ENCODE results near the gene HYKK.
"Not testable (repeated sequence)": the region's sequence is repeated elsewhere in the genome, so short reads cannot be mapped to it uniquely, and the experiment has no call there.

HYKK gene, protein sequence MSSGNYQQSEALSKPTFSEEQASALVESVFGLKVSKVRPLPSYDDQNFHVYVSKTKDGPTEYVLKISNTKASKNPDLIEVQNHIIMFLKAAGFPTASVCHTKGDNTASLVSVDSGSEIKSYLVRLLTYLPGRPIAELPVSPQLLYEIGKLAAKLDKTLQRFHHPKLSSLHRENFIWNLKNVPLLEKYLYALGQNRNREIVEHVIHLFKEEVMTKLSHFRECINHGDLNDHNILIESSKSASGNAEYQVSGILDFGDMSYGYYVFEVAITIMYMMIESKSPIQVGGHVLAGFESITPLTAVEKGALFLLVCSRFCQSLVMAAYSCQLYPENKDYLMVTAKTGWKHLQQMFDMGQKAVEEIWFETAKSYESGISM

DNA sequence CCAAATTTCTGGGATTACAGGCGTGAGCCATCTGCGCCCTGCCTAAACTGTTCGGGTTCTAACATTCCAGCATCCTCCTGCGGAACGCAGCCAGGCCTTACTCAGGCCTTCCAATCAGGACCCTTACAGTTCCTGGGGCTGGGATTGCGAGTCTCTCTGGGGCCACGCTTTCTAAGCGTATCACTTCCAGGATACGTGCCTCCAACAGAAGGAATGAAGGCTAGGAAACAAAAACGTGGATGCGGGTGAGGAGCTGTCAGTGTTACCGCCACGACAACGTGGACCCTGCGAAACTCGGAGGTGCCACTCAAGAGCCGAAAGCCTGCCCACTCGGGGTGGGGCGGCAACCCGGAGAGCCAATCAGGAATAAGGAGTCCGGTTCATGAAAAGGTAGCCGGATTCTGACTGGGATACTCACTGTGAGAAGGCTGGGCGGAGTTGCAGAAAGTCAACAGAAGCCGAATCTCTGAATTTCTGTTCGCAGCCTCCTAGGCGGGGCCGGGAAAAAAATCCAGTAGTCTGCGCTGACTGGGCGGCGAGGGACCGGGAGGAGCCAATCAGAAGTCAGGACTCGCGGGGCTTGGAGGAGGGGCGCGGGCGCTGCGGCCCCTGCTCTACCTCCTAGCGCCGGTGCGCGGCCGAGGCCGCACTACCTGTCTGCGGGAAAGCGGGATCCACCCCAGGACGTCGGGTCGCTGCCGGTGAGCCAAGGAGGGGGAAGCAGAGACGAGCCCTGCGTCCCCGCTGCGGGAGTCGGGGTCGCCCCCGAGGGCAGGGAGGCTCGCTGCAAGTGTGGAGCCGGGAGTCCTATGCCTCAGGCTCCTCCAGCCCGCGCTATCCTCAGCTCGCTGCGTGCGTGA is at the start of gene HYKK:
Gene HYKK, plus strand, starts transcription at position 607 of the 860 bp plus-strand sequence. CDS start 5,512 bp downstream, outside the sequence.
- DNase-seq: peak; percentile 96

- DNase-seq: no peak
Observed at GRCh38 chr15:78460737-78461136, 46.6 kb upstream of the HYKK start.

DNA sequence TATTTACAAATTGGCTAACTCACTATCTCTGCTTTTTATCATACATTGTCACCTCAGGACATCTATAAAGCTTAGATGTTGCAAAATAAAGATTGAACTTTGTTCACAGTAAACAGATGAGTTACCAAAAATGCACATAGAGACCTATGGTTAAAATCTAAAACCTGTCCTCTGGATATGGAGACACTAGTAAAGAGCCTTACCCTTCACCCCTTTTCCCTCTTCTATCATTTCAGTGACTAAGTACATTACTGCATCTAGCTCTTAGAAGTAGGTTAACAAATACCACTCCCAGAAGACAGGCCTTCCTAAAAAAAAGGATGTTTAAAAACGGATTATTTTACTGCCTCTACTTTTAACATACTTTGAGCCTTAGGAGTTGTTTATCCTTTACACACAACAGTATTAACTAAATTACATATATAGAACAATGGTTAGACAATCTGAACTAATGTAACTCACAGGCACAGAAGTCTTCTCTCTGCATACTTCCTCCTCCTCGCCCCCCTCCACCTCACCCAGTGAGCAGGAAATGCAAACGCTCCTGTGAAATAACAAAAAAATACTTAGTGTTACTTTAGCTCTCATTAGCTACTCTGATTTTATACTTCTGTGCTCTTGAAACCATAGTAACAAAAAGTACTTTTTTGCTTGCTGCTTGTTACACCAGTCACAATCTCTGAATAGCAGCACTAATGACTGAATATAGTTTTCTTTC is 46.0 kb upstream of the HYKK start:
- DNase-seq: no peak

DNA sequence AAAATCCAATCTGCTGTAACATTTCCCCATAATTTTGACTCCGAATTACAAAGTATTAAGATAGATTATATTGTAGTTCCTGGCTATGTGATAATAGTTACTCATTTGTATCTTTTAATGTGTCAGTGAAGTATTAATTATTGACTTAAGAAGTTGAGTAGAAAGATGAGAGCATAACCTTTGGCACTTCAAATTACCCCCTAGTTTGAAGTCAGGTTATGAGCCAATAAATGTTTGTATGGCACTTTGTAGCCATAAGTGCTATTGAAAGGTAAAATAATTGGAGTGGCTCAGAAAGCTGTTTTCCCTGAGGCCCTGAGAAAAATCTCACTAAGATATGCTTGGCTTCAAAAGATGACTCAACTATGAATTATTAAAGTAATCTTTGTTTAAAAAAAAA is 38.3 kb upstream of the HYKK start:
- DNase-seq: no peak

DNA sequence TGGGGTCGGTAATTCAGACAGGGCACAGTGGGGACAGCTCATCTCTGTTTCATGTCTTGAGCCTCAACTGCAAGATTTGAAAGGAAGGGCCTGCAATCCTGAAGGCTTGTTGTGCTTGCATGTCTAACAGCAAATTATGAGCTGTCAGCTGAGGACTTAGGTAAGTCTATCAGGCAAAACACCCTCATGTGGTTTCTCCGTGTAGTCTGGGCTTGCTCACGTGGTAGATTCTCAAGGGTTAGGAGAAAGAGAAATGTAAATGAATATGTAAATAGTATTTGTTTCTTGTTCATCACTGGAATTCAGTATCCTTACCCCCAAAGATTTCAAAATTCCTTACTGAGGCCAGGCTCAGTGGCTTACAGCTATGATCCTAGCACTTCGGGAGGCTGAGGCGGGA is 30.1 kb upstream of the HYKK start:
- DNase-seq: no peak

DNA sequence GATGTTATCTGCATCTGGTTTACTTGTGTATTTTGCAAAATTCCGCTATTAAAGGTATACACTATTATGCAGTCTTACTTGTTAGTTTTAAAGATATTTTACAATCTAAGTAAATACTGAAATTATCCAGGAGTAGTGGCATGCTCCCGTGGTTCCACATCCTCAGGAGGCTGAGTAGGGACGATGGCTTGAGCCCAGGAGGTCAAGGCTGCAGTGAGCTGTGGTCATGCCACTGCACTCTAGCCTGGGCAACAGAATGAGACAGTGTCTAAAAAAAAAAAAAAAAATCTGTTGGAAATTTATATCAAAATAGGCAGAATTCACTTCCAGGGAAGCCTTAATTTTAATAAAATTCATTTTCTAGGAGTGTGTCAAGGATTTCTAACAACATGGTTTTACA is 27.7 kb upstream of the HYKK start:
- DNase-seq: no peak

- DNase-seq: no peak
Observed at GRCh38 chr15:78481917-78482316, 25.5 kb upstream of the HYKK start.

DNA sequence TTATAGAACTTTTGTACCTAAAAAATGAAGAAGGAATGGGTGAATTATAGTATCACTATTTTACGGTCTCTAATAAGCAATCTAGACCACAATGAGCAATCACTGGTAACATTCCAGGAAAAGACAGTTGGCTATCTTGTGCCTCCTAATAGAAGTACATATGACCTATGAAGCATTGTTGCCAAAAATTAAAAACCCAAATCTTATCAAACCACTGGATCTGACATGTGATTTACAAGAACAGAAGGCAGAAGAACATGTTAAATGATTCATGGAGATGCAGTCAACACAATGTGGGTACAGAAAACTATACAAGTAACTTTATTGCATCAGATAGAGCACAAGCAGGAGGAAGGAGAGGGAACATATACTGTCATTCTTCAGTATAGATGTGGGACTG is 14.5 kb upstream of the HYKK start:
- peak; percentile 30 for DNase-seq

DNA sequence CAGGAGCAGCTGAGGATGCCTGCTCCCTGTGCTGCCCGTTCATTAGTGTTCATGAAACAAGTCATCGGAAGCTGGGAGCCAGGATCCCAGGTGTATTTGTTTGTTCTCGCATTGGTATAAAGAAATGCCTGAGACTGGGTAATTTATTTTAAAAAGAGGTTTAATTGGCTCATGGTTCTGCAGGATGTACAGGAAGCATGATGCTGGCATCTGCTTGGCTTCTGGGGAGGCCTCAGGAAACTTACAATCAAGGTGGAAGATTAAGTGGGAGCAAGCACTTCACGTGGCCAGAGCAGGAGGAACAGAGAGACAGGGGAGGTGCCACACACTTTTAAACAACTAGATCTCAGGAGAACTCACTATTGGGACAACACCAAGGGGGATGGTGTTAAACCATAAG is 5.5 kb upstream of the HYKK start:
- no peak for DNase-seq

DNA sequence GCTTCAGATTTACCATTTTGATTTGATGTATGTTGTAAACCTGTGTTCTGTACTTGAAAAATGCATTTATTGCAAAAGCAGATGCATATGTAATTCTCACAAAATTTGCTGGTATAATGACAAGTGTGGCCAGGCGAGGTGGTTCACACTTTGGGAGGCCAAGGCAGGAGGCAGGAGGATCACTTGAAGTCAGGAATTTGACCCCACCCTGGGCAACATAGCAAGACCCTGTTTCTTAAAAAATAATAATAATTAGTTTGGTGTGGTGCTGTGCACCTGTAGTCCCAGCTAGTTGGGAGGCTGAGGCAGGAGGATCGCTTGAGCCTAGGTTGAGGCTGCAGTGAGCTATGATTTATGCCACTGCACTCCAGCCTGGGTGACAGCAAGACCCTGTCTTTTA is 4.7 kb upstream of the HYKK start:
- DNase-seq: no peak

DNA sequence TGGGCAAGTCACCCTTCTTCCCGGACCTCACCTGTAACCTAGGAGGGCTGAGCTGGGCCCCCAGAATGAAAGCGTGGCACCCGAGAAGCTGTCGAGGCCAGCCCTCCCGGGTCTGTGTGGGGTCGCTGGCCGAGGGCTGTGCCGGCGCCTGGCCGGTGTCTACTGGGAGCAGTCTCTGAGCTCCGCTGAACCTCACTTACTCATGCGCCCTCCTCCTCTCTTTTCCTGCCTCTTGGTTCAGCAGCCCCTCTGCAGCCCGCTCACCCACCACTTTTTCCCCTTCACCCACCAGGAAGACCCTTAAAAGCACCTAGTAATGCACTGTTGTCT is 419 bp downstream of the HYKK start:
- DNase-seq: peak; percentile 14

DNA sequence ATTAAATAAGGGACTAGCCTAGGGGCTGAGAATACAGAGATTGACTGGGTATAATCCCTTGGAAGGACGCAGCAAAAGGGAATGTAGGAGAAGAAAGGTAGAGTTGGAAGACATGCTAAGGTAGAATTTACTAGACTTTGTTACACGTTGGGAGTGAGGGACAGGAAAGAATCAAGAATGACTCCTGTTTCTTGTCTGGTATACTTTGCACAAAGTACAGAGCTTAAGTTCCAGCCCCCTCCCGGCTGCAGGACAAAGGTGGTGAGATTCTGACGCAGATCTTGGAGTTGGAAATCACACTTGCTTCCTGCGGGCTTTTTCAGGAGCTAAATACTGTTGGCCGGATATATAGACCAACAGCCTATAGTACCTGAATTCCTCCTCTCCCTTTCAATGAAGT is 895 bp downstream of the HYKK start:
- DNase-seq: no peak

DNA sequence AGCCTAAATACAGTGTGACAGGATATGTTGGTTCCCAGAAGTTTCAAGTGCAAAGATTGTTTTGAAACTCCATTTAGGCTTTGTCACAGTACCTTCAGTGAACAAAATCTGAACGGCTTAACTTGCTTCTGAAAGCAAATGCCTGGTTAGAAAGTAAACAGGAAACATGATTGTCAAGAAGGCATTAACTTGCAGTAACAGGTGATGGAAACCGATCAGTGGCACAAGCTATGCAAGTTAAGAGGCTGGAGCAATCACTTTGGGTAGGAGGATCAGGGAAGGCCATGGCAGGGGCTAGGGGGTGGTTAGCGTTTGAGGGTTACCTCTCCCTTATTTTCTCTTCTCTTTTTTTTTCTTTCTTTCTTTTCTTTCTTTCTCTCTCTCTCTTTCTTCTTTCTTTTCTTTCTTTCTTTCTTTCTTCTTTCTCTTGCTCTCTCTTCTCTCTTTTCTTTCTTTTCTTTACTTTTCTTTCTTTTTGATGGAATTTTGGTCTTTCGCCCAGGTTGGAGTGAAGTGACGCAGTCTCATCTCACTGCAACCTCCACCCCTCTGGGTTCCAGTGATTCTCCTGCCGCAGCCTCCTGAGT is 2.4 kb downstream of the HYKK start:
- no peak for DNase-seq

DNA sequence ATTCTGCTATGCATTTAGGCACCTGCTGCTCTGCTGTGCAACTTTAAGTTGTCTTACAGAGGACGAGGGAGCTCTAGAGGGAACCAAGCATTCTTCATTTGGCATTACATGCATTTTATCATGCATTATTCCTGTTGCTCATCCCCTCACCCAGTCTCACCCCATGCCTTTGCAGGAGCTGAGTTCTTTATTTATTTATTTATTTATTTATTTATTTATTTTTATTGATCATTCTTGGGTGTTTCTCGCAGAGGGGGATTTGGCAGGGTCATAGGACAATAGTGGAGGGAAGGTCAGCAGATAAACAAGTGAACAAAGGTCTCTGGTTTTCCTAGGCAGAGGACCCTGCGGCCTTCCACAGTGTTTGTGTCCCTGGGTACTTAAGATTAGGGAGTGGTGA is 12.7 kb downstream of the HYKK start:
- DNase-seq: not testable (repeated sequence)

GRCh38 chr15:78524230-78524629 is 16.9 kb downstream of the HYKK start:
- no peak for DNase-seq

GRCh38 chr15:78527325-78527724 is 19.9 kb downstream of the HYKK start:
- DNase-seq: no peak

DNA sequence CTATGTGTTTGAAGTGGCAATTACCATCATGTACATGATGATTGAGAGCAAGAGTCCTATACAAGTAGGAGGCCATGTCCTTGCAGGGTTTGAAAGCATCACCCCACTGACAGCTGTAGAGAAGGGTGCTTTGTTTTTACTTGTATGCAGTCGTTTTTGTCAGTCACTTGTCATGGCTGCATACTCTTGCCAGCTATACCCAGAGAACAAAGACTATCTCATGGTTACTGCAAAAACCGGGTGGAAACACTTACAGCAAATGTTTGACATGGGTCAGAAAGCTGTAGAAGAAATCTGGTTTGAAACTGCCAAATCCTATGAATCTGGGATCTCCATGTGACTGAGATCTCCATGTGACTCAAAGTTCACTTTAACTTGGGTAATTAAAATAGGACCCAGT is 26.0 kb downstream of the HYKK start:
- DNase-seq: no peak

DNA sequence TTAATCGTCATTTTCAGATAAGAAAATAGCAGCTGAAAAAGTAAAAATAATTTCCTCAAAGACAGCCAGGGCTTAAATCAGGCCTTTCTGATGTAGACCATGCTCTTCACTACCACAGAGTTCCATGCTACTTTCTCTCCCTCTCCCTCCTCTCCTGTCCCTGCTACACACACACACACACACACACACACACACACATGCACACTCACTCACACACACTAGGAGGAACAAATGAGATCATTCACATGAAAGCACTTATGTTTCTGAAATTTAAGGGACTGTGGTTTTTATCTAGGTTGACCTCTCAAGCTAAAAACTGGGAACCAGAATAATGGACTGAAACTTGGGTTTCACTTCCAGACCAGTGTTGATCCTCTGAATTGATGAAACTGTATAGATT is 28.8 kb downstream of the HYKK start:
- DNase-seq: no peak

DNA sequence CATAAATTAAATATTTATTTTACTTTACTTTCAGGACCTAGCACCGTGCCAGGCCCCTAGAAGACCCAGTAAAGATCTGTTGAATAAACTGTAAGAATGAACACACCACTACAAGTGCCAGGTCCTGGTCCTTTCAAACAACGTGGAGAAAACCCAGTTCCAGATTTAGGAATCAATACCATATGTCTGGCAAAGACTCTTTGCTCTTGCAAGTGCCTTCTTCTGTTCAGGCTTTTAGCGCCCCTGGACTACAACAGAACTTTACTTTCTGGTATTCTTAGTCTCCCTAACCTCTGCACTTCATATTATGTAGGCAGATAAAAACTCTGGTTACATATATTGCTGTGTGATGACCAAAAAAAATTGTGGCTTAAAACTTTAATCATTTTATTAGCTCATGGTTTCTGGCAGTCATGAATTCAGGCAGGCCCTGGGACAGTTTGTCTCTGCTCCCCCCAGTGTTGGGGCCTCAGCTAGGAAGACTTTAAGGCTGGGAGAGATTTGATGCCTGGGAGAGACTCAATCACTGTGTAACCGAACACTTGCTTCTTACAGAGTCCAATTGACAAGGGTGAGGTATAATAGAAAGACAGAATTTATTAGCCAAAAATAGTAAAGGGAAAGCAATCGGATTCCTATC is 30.0 kb downstream of the HYKK start:
- no peak for DNase-seq

- no peak for DNase-seq
Observed at GRCh38 chr15:78538358-78538757, 31.0 kb downstream of the HYKK start.

- DNase-seq: not testable (repeated sequence)
Observed at GRCh38 chr15:78539464-78540140, 32.2 kb downstream of the HYKK start.
